Mesenchymal stem cell (in vitro differentiated cells and primary cell): ENCODE measurements around the gene JPH4.

Experiments used
- DNase-seq: peaks from one replicate; pipeline ENCODE4 v3.0.0-alpha.2; 2013
- H2AFZ ChIP-seq: one replicate; pipeline ENCODE4 v1.6.1; 2013; ENCODE audit warnings: low read depth, mild to moderate bottlenecking, control low read depth, inconsistent platforms, low read length, moderate library complexity
- H2AK5ac ChIP-seq: 2 replicates; pipeline ENCODE4 v1.6.1; 2013; ENCODE audit warnings: low read length, moderate library complexity, mild to moderate bottlenecking, inconsistent platforms; ENCODE audit not compliant: severe bottlenecking
- H2BK120ac ChIP-seq: one replicate; pipeline ENCODE4 v1.6.1; 2013; ENCODE audit warnings: low read depth, mild to moderate bottlenecking, inconsistent platforms, low read length, moderate library complexity
- H2BK12ac ChIP-seq, 2 experiments: one replicate each; pipeline ENCODE4 v1.6.1; 2013; ENCODE audit warnings: inconsistent platforms in 2 of 2, low read length in 2 of 2, mild to moderate bottlenecking in 2 of 2, moderate library complexity in 2 of 2, control low read depth in 1 of 2
- H2BK15ac ChIP-seq: one replicate; pipeline ENCODE4 v1.6.1; 2013; ENCODE audit warnings: mild to moderate bottlenecking, low read depth, inconsistent platforms; ENCODE audit not compliant: poor library complexity, severe bottlenecking
- H2BK5ac ChIP-seq: 2 replicates; pipeline ENCODE4 v1.6.1; 2013; ENCODE audit warnings: low read depth, mild to moderate bottlenecking, low read length, control low read depth, inconsistent platforms; ENCODE audit not compliant: poor library complexity, severe bottlenecking
- H3K14ac ChIP-seq, 2 experiments: one replicate each; pipeline ENCODE4 v1.6.1; 2013; ENCODE audit warnings: inconsistent platforms in 2 of 2, low read length in 2 of 2, control low read depth in 1 of 2, mild to moderate bottlenecking in 1 of 2, moderate library complexity in 1 of 2
- H3K18ac ChIP-seq, 2 experiments: one replicate each; pipeline ENCODE4 v1.6.1; 2013; ENCODE audit warnings: inconsistent platforms in 2 of 2, low read length in 2 of 2, control low read depth in 1 of 2, low read depth in 1 of 2, mild to moderate bottlenecking in 1 of 2
- H3K23ac ChIP-seq, 2 experiments: one replicate each; pipeline ENCODE4 v1.6.1; 2013; ENCODE audit warnings: inconsistent platforms in 2 of 2, low read length in 2 of 2, mild to moderate bottlenecking in 2 of 2, moderate library complexity in 2 of 2, control low read depth in 1 of 2
- H3K27ac ChIP-seq: 2 replicates; pipeline ENCODE4 v1.5.1; 2013; ENCODE audit warnings: mild to moderate bottlenecking, moderate library complexity, low read length, control low read depth, inconsistent platforms; ENCODE audit not compliant: poor library complexity, severe bottlenecking
- H3K27me3 ChIP-seq, 2 experiments: 2 replicates each; pipeline versions ENCODE4 v1.6.1 to v1.7.0; 2013; ENCODE audit warnings: low read length in 2 of 2, mild to moderate bottlenecking in 2 of 2, moderate library complexity in 2 of 2, control low read depth in 1 of 2, inconsistent platforms in 1 of 2; ENCODE audit not compliant: control insufficient read depth in 1 of 2, insufficient read depth in 1 of 2
- H3K36me3 ChIP-seq, 2 experiments: 2 replicates each; pipeline versions ENCODE4 v1.6.1 to v1.7.0; 2013; ENCODE audit warnings: low read length in 2 of 2, control low read depth in 1 of 2, inconsistent platforms in 1 of 2, low read depth in 1 of 2, mild to moderate bottlenecking in 1 of 2; ENCODE audit not compliant: insufficient read depth in 2 of 2, control insufficient read depth in 1 of 2
- H3K4ac ChIP-seq, 2 experiments: one replicate each; pipeline ENCODE4 v1.6.1; 2013; ENCODE audit warnings: inconsistent platforms in 2 of 2, low read length in 2 of 2, mild to moderate bottlenecking in 2 of 2, moderate library complexity in 2 of 2, control low read depth in 1 of 2, low read depth in 1 of 2
- H3K4me1 ChIP-seq: 2 replicates; pipeline ENCODE4 v1.6.1; 2013; ENCODE audit warnings: low read depth, low read length, control low read depth; ENCODE audit not compliant: control insufficient read depth, insufficient read depth
- H3K4me2 ChIP-seq: 2 replicates; pipeline ENCODE4 v1.6.1; 2013; ENCODE audit warnings: low read length, mild to moderate bottlenecking, inconsistent platforms; ENCODE audit not compliant: poor library complexity, severe bottlenecking
- H3K4me3 ChIP-seq, 2 experiments: 2 replicates each; pipeline versions ENCODE4 v1.5.1 to v1.7.0; 2013; ENCODE audit warnings: low read length in 2 of 2, mild to moderate bottlenecking in 2 of 2, control low read depth in 1 of 2, low read depth in 1 of 2; ENCODE audit not compliant: insufficient read depth in 1 of 2
- H3K79me1 ChIP-seq: replicated peaks from 2 replicates; pipeline ENCODE4 v1.6.1; 2013; ENCODE audit warnings: mild to moderate bottlenecking, control low read depth, low read length, inconsistent platforms; ENCODE audit not compliant: poor library complexity, severe bottlenecking
- H3K9ac ChIP-seq: 2 replicates; pipeline ENCODE4 v1.7.0; 2013; ENCODE audit warnings: mild to moderate bottlenecking, low read length, moderate library complexity
- H3K9me3 ChIP-seq: 2 replicates; pipeline ENCODE4 v1.7.0; 2013; ENCODE audit warnings: mild to moderate bottlenecking, low read length; ENCODE audit not compliant: control insufficient read depth
- H4K8ac ChIP-seq: one replicate; pipeline ENCODE4 v1.6.1; 2013; ENCODE audit warnings: inconsistent platforms, mild to moderate bottlenecking, low read length, moderate library complexity
- H4K91ac ChIP-seq: one replicate; pipeline ENCODE4 v1.6.1; 2013; ENCODE audit warnings: mild to moderate bottlenecking, low read length, inconsistent platforms
- WGBS: methylation state at CpG from one replicate; pipeline ENCODE4 v1.1.7; 2013; ENCODE audit warnings: mixed read lengths; 5-methylcytosine and 5-hydroxymethylcytosine counted together

The JPH4 gene

DNA sequence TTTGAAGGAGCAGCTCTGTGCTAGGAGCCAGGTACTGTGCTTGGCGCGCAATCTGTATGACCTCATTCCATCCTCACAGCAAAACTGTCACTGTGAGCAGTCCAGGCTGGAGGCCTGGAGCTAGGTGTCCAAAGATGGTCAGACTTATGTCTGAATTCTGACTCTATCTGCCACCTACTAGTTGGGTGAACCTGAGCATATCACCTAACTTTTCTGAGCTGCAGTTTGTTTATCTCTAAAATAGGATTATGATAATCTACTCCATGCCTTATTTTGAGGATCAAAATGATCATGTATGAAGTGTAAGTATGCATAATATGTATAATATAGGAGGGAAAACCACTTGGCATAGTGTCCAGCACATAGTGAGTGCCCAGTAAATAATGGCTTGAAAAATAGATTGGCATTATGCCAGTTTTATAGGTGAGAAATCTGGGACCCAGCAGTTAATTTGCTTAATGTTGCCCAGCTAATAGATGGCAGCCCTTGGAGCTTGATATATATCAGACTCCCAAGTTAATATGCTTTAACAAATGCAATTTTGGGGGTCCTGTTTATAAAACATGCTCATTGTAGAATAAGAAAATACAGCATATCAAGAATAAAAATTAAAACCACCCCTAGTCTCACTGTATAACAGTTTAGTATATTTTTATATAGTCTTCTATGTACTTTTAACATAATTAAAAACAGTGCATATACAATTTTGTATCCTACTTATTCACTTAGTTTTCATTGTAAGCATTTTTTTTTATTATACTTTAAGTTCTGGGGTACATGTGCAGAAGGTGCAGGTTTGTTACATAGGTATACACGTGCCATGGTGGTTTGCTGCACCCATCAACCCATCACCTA is 4.5 kb upstream of the JPH4 start:
- H3K14ac ChIP-seq: no peak overlapping the region
- no peaks in the 10 kb centered on the region for H3K9me3 ChIP-seq

GRCh38 chr14:23580948-23581281 is 2.3 kb upstream of the JPH4 start:
- WGBS: 90% methylated on average over 5 of the region's 8 CpGs
- Histone ChIP-seq H3K9ac (no peak overlapping the region), H2BK5ac (no peak overlapping the region)

More for the DNA sequence above, 4.5 kb upstream of the JPH4 start:
- DNase-seq: no peak
- H2BK15ac ChIP-seq: no peak overlapping the region
- H2BK120ac ChIP-seq: no peak overlapping the region
- H3K4me3 ChIP-seq: no peak overlapping the region
- H3K4me1 ChIP-seq: peaks cover 1% of the 10 kb centered on the region
- peaks cover 34 to 39% of the 10 kb centered on the region in 2 experiments for H3K27me3 ChIP-seq
- 97% methylated on average over 2 of the region's 3 CpGs for WGBS
- H4K8ac ChIP-seq: peak overlapping the region; percentile 37
- H3K4ac ChIP-seq: no peak overlapping the region
- H3K27ac ChIP-seq: no peak overlapping the region
- no peak overlapping the region for H4K91ac ChIP-seq
- H3K79me1 ChIP-seq: no peaks in the 10 kb centered on the region
- no peaks in the 10 kb centered on the region for H3K36me3 ChIP-seq
- H2BK5ac ChIP-seq: no peak overlapping the region
- no peak overlapping the region for H2BK12ac ChIP-seq
- no peak overlapping the region for H3K18ac ChIP-seq
- no peak overlapping the region for H2AFZ ChIP-seq
- H3K23ac ChIP-seq: no peak overlapping the region
- H3K4me2 ChIP-seq: no peak overlapping the region
- H3K9ac ChIP-seq: no peak overlapping the region
- H2AK5ac ChIP-seq: no peak overlapping the region

DNA sequence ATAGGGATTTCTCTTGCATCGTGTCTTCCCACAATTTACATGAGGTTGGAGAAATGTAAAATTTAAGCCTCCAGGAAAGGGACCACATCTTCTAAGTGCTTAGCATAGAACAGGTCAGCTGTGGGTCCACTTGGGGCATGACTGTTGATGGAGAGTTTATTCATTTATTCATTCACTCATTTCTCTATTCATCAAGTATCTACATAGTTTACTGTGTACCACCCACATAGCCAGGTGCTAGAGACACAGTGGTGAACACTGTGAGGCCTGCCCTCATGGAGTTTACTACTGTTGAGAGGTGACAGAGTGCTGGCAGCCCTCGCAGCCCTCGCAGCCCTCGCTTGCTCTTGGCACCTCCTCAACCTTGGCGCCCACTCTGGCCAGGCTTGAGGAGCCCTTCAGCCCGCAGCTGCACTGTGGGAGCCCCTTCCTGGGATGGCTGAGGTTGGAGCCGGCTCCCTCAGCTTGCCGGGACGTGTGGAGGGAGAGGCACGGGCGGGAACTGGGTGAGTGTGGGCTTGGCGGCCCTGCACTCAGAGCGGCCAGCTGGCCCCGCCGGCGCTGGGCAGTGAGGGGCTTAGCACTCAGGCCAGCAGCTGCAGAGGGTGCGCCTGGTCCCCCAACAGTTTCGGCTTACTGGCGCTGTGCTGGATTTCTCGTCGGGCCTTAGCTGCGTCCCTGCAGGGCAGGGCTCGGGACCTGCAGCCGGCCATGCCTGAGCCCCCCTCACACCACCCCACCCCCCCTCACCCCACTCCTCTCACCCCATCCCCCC is 1.7 kb upstream of the JPH4 start:
- H3K18ac ChIP-seq: no peak overlapping the region
- no peak overlapping the region for H3K9ac ChIP-seq
- no peak overlapping the region for H3K4ac ChIP-seq
- no peak overlapping the region for H3K4me2 ChIP-seq
- no peaks in the 10 kb centered on the region for H3K79me1 ChIP-seq
- no peak overlapping the region for H2AFZ ChIP-seq
- H2BK15ac ChIP-seq: no peak overlapping the region
- H2AK5ac ChIP-seq: no peak overlapping the region
- no peak overlapping the region for H3K23ac ChIP-seq
- H3K14ac ChIP-seq: no peak overlapping the region
- 88% methylated on average over 13 of the region's 24 CpGs for WGBS
- H3K36me3 ChIP-seq: peaks cover 0 to 2% of the 10 kb centered on the region in 2 experiments
- H3K4me3 ChIP-seq: no peak overlapping the region
- no peak overlapping the region for H2BK120ac ChIP-seq
- H3K27ac ChIP-seq: no peak overlapping the region
- no peak overlapping the region for H2BK5ac ChIP-seq
- peaks cover 56 to 65% of the 10 kb centered on the region in 2 experiments for H3K27me3 ChIP-seq
- H3K9me3 ChIP-seq: no peaks in the 10 kb centered on the region
- peaks cover 15% of the 10 kb centered on the region for H3K4me1 ChIP-seq
- DNase-seq: no peak
- no peak overlapping the region for H2BK12ac ChIP-seq
- H4K8ac ChIP-seq: no peak overlapping the region
- peak overlapping the region; percentile 3 for H4K91ac ChIP-seq

More at GRCh38 chr14:23580948-23581281, 2.3 kb upstream of the JPH4 start:
- Histone ChIP-seq H3K23ac (no peak overlapping the region), H3K18ac (no peak overlapping the region), H3K4me2 (no peak overlapping the region), H4K8ac (no peak overlapping the region), H3K36me3 (no peaks in the 10 kb centered on the region), H2BK15ac (no peak overlapping the region), H3K27me3 (peaks cover 53 to 60% of the 10 kb centered on the region in 2 experiments), H3K4me3 (no peak overlapping the region), H3K4me1 (peaks cover 12% of the 10 kb centered on the region), H3K27ac (no peak overlapping the region), H2BK12ac (no peak overlapping the region), H4K91ac (no peak overlapping the region), H2AFZ (no peak overlapping the region), H3K14ac (no peak overlapping the region), H3K79me1 (no peaks in the 10 kb centered on the region), H2BK120ac (no peak overlapping the region), H2AK5ac (no peak overlapping the region), H3K4ac (no peak overlapping the region), H3K9me3 (no peaks in the 10 kb centered on the region)
- DNase-seq: no peak

DNA sequence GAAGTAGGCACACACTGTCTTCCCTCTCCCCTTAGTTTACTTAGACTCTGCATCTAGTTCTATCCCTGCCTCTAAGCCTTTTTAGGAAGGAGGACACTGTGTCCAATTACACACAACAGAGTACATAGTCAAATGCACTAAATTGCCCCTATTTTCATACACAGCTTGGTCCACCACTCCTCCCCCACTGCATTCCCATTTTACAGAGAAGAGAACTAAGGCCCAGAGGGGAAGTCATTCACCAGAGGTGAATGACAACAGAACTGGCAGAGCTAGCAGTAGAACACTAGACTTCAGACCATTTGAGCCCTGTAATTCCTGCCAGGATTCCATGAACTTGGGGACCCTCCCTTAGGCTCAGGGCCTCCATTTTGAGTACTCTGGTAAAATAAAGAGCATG is 1.1 kb upstream of the JPH4 start:
- Histone ChIP-seq H4K91ac (no peak overlapping the region), H3K4me1 (peaks cover 15% of the 10 kb centered on the region), H2BK120ac (no peak overlapping the region), H2AFZ (no peak overlapping the region), H2BK12ac (no peak overlapping the region), H3K14ac (no peak overlapping the region), H3K36me3 (peaks cover 0 to 2% of the 10 kb centered on the region in 2 experiments), H3K9me3 (no peaks in the 10 kb centered on the region), H3K18ac (no peak overlapping the region), H2BK15ac (no peak overlapping the region), H4K8ac (no peak overlapping the region), H3K4ac (no peak overlapping the region), H3K4me2 (no peak overlapping the region), H3K9ac (no peak overlapping the region), H3K27me3 (peaks cover 62 to 71% of the 10 kb centered on the region in 2 experiments), H3K4me3 (no peak overlapping the region), H2BK5ac (no peak overlapping the region), H2AK5ac (no peak overlapping the region), H3K23ac (no peak overlapping the region), H3K79me1 (no peaks in the 10 kb centered on the region), H3K27ac (no peak overlapping the region)
- DNase-seq: no peak
